GM13977 (cell line): ENCODE measurements around the gene EXD3.

Experiments used
- DNase-seq: peaks from one replicate; pipeline ENCODE4 v3.0.0; 2012; ENCODE audit warnings: low spot score
- CTCF ChIP-seq: IDR thresholded peaks from 2 replicates; pipeline ENCODE4 v1.5.1; 2012; ENCODE audit warnings: mild to moderate bottlenecking, control low read depth; ENCODE audit not compliant: insufficient read depth; ENCODE audit errors: extremely low read depth, missing control alignments
- in situ Hi-C: fragments of 300-500 bp; cut with MboI; formaldehyde crosslinking; loops from one replicate; pipeline ENCODE4 v1.12.0; 2022; ENCODE audit warnings: low sequenced_read_pairs, low pct_unique_long_range_greater_than_20kb, mixed read lengths, inconsistent platforms; ENCODE audit not compliant: unreplicated experiment

Gene EXD3

GRCh38 chr9:137372693-137373610 is 50.0 kb downstream of the EXD3 start:
- no peak for DNase-seq
- in situ Hi-C loops: no loop called here

GRCh38 chr9:137371946-137372651 is 50.9 kb downstream of the EXD3 start:
- in situ Hi-C loops: no loop called here
- no peak for DNase-seq
- TF ChIP-seq CTCF: no peak

More at GRCh38 chr9:137372693-137373610, 50.0 kb downstream of the EXD3 start:
- no peak for TF ChIP-seq CTCF

- TF ChIP-seq CTCF: no peak
- in situ Hi-C loops: no loop called here
- DNase-seq: no peak
These were observed 51.4 kb downstream of the EXD3 start for GRCh38 chr9:137371521-137371941.

- in situ Hi-C loops: no loop called here
- TF ChIP-seq CTCF: no peak
- no peak for DNase-seq
These were observed 52.0 kb downstream of the EXD3 start for GRCh38 chr9:137370865-137371520.

- no peak for TF ChIP-seq CTCF
- no peak for DNase-seq
- in situ Hi-C loops: no loop called here
These were observed 52.8 kb downstream of the EXD3 start for GRCh38 chr9:137369911-137370764.
